Measurements from ENCODE around the gene TRABD2B.

DNA sequence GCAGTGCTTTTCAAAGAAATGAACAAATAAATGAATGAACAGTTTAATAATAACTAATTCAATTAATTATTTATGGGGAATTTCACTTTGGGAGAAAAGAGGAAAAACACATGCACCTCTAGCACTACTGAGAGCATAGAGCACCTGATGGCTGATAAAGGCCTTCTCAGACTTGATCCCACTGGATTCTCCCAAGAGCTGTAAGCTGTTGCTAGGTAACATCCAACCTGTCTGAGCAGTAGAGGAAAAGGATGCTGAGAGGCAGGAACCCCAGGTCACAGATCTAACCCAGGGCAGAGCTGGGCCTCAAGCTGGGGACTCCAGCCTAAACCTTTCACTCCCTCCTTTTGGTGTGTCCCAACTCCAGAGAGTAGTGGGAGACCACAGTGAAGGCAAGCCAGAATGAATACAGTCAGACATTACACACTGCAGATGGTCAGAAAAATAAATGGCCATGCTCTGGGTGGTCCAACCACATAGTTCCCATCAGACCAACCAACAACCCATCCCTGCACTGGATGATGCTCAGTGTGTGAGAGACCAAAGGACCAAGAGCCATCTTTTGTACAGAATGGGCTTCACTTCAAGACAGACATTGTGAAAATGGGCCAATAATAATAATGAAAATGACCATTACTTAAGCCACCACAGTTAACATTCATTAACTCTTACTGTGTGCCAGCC is 15.4 kb downstream of the TRABD2B start:
- TF ChIP-seq CTCF (IDR thresholded peaks at IDR 0.05) (no peak), POLR2A (IDR thresholded peaks at IDR 0.05) (no peak)
